Right renal cortex interstitium (tissue), 3 donors: ENCODE measurements around the gene SLC8A1. TPM values are rescaled to one million over a fixed set of nuclear protein-coding genes. Genes with fewer than 3 reads are reported as not detected.

ENCODE experiments used
- DNase-seq, 3 donors: peaks; one replicate each; pipeline ENCODE4 v3.0.0-alpha.2; 2013; ENCODE audit warnings: low read depth in 3 of 3, low spot score in 2 of 3
- polyA plus RNA-seq, 3 donors: library from polyadenylated mRNA; unstranded; fragments of 120-200 nt; gene quantifications; one replicate each; pipeline ENCODE4 v1.2.1, GENCODE V29; 2013; ENCODE audit not compliant: insufficient read length in 3 of 3

Gene SLC8A1
- polyA plus RNA-seq, 3 donors, result 69.9 to 76.3 (median 71.1) TPM

DNA sequence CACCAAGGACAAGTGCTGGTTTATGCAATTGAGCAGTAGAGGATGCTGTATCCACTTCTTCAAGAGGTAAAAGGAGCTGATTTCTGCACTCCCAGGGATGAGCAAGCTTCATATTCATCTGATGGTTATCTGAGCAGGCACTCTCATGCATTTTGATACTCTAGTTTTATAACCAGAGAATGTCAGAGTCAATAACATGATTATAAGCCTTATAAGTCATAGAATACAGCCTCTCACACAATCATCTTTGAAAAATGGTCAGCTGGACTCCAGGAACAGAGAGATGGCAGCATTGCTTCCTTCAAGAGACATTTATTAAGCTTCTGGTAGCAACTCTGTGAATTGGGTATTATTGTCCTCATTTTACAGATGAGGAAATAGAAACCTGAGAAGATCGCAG is 167.1 kb downstream of the SLC8A1 start:
- DNase-seq, result no peak

DNA sequence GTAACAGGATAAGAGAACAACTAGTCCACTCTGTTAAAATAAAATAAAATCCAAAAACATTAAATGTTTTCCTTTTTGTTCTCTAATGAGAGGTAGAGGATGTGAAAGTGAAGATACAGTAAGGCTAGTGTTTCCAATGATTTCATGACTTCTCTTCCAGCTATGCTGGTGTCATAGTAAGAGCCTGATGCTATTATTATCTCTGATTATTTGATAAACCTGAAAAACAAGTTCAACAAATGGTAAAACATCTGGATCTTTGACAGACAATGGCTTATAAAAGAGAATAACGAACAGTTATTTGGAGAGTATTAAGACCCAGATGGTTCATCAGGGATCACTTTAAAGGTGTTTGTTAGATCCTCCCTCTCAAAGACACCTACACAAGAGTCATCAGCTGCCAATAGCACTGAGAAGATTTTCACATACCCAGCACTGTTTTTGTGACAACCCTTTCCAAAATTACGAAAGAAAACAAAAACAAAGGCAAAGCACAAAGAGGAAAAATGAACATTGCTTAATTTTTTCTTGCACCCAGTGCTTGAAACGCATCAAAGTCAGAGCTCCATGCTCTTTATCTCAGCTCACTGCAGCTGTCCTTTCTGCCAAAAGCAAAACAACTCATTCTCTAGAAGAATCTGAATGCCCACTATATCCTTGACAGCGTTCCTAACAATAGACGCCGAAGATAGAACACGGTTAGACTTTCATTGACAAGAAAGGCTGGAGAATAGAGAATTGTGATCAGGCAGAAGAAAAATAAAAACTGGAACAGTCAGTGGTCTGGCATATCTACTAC is 168.6 kb downstream of the SLC8A1 start:
- DNase-seq, result no peak

DNA sequence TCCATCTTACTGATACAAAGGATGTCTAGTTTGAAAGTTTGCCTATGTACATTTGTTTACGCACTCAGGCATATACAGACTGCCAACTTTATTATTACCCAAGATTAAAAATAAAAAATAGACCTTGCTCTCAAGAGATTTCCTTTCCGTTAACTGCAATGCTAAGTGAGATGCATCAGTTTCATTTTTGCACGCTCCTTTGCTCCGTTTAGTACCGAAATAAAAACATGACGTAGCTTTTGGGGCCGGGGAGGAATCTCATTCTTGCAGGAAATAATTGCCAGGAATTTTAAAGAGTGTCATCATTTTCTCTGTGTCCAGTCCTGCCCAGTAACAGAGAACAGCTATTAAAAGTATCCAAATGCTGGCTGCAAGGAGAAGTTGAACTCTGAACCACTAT is 169.5 kb downstream of the SLC8A1 start:
- DNase-seq, result no peak

DNA sequence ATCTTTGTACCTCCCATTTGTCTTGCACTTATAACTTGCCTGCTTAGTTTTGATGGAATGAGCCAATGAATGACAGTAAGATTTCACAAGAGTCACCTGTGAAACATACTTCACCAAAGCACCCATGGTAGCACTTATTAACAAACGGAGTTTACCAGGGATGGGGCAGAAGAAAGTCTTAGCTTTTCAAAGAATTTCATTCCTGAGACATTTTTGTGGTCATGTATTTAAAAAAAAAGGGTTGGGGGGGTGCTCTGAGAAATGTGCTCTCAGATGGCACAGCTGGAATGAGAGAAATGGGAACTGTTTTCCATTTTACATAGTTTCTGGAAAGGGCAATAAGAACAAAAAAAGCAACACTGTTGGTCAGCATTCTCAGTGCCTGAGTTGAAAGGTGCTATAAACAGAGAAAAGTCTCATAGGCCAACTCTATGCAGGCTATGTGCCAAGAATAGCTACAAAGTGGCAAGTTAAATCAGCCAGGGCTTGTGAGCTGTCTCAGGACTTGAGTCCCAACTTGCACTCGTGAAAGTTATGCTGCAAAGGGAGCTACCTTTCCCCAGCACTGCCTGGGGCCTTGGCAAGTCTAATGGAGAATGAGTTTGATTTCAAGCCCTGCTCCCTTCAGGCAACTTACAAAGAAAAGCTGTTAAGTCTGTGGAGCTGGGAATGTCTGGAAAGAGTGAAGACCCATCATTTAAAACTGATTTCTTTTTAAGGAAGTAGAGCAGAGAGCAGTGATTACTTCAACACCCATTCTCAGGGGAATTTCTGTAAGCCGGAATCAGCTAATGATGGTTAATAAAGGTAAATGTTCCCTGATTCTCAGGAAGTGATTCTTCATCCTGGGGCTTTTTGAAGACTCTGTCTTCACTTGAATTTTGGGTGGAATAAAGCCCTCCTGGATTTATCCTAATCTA is 170.6 kb downstream of the SLC8A1 start:
- no peak for DNase-seq

DNA sequence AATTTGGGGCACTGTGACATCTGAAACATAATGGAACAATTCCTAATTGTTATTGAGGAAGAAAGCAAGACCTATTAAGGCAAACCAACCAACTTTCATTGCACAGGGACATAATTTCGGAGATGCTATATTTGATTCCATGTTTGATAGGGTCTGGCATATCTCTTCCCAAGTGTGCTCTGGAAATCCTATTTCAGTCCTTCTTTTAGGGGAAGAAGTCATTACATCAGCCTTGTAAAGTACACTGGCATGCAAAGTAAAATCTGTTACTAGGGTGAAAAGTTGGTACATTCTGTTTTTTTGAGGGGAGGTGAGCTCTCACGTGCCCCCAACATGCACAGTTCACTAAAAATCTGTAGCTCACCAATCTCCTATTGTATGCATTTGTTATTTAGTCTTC is 172.4 kb downstream of the SLC8A1 start:
- DNase-seq, result no peak

DNA sequence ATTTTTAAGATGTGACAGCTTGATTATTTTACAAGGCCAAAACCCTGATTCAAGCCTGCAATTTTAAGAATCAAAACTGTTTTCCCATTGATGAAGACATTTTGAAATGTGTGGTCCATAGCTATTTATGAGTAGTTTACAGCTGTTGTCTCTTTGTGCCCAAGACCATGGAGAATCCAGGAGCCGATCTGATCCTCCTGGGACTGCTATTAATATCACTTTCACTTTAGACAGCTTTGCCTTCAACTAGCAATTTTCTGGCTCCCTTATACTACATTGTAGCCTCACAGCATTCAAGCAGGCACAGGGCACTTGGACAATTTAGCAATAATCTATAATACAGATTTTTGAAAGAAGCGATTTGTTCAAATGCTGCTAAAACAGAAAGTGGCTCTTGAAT is 172.9 kb downstream of the SLC8A1 start:
- no peak for DNase-seq

DNA sequence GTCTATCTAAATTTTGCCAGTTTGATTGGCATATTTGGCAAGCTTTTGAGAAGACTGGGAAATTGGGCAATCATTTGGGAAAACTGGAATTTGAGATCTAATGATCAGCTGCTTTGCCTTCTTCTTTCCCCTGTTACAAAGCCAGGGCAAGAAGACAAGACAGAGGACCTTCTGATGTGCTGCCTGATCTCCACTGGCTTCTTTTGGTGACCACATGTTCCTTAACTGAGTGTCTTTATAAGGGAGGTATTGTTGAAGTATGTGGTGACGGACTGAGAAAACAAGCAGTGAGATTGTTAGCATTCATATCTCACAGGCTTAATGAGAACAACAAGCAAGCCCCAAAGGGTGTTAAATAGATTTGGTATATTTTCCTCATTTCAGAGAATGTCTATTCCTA is 175.8 kb downstream of the SLC8A1 start:
- no peak for DNase-seq

DNA sequence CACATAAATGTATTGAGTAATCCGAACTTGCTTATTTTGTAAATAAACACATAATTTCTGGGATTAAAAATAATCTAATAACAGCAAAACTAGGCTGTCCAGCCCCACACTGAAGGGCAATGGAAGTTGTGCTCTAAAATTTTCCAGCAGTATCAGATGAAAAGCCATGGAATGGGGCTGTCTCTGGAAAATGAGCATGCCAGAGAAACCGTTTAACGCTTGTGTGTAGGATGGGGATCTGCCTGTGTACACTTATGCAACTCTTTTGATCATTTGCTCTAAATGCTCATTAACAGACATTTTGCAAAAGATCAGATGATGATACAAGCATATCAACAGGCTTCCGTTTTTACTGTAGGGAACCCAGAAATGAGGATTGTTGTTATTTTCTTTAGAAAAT is 177.6 kb downstream of the SLC8A1 start:
- no peak for DNase-seq

DNA sequence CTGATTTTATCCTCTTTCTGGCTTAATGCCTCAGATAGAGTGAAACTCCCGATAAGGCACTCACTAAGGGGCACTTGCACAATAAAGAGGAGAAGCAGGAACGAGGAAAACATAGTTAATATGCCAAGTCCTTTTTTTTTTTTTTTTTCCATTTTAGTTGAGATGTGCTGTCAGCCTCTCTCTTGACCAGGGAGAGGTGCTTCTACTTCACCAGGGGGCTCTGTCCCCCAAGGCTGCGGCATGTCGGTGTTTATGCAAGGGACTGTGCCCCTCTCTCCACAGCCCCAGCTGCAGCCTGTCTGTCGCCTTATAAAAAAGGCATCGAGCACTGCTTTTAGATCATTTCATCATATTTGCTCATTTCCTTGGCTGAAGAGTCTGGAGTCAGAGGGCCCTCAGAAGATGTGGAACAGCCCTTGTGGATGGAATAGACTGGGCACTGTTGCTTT is 178.1 kb downstream of the SLC8A1 start:
- DNase-seq, result no peak

DNA sequence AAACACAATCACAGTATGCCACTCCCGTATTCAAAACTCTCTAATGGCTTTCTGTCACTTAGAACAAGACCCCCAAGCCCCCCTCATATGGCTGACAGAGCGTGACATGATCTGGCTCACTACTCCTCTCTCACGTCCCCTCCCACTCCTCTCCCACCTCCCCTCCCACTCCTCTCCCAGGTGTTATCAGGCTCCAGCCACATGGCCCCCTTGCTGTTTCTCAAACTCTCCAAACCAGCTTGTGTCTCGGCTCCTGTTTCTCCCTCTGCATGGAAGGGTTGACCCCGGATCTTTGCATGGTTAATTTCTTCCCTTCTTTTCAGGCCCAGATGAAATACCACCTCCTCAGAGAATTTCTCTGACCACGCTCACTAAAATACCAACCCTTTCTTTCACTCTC is 180.8 kb downstream of the SLC8A1 start:
- DNase-seq, result peak; percentile 52 to 67 (median 65)

DNA sequence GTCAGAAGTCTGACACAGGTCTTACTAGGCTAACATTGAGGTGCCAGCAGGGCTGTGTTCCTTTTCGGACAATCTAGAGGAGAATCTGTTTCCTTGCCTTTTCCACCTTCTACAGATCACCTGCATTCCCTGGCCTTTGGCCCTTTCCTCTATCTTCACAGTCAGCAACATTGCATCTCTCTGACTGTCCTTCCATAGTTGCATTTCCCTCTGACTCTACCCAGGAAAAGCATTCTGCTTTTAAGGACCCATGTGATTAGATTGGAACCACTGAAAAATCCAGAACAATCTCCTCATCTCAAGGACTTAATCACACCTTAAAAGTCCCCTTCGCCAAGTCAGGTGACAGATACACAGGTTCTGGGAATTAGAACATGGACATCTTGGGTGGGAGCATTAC is 181.5 kb downstream of the SLC8A1 start:
- DNase-seq, result no peak

DNA sequence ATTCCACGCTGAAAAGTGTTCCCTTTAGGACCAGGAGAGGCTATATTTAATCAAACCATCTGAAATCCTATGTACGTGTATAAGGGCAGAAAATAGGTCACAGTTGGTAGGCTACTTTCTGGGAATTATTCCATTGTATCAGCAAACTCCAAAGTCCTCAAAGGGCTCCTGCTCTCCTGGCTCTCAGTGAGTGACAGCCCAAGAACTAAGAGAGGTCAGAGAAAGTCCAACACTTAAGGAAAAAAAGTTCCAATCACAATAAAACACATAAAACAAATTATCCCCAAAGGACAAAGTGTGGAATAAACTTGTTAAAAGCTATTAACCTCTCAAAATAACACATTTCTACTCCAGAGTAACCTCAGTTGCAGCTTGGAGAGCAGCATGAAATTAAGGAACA is 183.3 kb downstream of the SLC8A1 start:
- DNase-seq, result no peak

DNA sequence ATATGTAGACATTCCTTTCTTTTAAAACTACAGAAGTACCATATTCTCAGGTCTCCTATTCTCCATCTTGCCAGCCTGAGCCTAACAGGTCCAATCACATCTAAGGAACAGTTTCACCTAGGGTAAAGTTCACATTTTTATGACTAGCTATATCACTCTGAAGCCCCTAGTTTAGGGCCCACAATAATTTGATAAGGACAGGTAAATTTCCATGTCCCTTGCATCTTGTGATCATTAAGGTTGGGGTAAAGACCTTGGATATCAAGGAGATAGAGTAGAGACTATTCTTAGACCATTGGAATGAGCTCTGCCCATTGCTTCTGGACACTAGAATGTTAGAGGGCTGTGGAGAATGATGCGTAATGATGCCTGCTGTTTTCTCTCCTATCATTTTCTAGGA is 185.7 kb downstream of the SLC8A1 start:
- no peak for DNase-seq

DNA sequence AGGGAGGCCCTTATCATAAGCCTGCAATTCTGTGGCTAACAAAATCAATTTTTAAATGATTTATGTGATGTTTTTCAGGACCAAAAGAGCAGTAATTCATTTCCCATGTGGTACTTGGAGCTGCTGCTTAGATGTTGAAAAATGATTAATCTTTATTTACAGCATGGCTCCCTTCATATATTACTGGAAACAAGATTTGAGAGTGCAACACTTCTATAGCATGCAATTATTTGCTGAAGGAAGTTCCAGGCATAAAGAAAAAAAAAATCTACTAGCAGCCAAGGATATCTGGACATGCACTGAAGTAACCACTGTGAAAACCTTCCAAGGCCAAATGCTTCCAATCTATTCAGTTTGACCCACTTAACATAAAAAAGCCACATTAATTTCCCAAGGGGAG is 186.3 kb downstream of the SLC8A1 start:
- DNase-seq, result no peak

DNA sequence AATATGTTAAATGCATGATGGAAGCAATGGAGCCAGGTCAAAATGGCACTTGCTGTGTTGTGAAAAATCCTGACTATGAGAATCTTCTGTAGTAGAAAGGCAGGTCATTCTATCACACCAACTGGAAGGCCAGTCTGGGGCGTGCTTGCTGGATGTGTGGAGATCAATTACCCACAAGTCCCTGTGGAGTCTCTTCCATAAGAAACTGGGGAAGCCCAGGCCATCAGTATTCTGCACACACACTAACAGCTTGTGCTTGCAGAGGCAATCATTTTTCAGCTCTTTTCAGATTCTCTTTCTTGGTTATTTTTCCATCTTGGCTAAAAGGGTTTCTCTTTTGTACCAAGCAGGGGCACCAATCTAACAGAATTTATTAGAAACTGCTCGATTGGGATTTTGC is 190.8 kb downstream of the SLC8A1 start:
- DNase-seq, result no peak

DNA sequence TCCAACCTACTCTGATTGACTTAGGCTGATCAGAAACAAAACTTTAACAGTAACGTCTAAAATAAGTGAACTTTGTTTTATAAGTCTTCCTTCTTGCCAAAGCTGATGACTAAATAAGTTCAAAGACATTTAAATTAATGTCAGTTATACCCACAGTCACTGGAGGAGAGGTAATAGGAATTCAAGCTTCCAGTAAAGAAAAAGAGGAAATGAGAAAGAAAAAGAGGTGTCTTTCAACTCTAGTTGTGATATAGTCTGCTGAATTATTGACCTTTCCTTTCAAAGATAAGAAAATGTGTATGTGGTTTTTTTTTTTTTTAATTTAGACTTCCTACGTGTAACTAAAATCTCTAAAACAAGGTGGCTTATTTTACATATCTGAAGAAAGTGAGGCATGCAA is 191.5 kb downstream of the SLC8A1 start:
- DNase-seq, result no peak

DNA sequence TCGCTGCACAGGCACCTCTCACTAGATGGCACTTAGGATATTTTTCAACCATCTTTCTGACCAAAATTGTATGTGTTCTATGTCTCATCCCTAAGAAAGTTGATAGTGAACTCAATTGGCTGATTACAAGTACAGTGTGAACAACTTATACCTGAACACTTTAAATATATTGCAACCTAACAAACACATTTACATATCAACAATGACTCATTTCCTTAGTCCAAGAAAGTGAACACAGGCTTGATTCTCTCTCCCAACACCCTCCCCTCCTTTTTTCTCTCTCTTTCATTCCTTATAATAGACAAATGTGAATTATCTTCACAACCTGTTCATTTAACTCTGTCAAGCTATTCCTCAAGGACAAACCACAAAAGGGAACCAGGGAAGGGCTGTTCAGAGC is 192.0 kb downstream of the SLC8A1 start:
- no peak for DNase-seq

DNA sequence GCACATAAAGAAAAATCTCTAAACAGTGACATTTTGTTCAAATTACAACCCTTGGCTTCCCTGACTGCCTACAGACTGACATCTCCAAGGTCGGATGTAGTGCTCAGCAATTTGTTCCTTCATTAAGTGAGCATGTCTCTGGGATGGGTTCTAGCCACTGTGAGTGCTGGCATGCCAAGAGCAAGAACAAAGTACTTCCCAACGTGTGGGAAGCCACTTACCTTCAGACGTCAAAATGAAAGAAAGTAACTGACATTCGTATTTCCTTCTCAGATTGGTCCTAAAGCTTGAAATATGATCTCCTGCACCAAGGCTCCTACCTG is 193.8 kb downstream of the SLC8A1 start:
- DNase-seq, result no peak

DNA sequence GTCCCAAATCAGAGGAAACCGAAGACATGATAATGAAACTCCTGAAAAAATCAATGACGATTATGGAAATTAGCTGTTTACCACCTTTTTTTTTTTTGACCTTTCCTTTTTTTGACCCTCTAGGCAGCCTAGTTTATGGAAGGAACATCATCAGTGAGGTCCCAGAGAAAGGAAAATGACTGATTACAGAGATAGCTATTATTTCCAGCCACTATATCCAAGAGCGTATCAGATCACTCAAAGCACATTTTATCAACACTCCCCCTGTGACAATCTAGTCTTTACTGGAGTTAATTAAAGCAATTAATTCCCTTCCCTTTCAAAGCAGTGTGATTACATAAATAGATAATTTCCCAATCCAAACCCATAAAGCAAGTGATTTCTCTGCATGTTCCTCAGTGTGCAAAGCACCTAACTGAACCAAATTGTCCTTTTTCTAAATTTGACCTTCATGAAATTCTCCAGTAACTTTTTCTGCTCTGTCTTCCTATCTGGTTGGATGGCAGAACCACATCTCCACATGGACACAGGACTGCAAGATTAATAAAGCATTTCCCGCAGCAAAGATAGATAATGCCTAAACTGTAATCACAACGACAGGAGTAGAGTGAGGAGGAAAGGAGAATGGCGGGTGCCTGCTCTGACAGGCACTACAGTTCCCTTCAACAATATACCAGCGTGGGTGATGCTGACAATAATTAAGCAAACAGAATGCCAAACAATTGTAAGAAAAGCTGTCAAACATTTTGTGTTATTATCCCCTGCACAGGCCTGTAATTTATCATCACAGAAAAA is 194.4 kb downstream of the SLC8A1 start:
- DNase-seq, result no peak

DNA sequence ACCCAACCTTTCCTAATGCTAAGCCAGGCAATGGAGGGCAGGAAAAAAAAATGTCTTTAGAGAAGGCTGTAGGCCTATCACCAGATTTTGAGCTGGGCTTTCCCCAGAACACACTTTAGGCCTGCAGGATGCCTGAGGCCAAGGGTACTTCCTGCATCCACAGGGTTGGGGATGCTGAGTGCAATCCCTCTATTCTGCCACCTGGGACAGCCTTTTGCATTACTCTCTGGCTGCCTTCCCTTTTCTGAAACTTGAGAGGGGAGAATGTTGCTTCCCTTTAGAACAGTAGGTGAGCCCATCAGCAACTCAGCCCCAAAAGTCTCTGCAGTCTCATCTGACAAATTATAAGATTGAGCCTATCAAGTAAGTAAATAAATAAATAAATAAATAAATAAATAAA is 195.2 kb downstream of the SLC8A1 start:
- no peak for DNase-seq

DNA sequence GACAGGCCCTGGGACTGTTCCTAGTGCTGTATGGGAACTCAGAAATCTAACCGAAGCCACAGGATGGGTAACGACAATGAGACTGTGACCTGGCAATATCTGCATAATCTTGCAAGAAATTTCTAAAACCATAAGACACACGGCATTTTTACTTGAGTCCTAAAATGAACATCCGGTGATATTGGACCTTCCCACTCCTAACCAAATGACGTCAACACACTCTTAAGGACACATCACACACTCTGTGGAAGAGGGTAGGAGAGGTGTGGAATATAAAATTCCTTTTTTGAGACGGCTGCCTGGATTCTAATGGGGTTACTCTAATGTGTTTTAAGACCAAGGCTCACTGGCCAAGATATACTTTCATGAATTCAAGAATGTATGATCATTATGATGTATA is 195.9 kb downstream of the SLC8A1 start:
- no peak for DNase-seq
